ENCODE results near the gene ROR2.
A peak's percentile ranks its signal among the peaks of the same experiment; 100 is the strongest.

The ROR2 gene

GRCh38 chr9:91868732-91869391, 81.2 kb downstream of the ROR2 start:
- DNase-seq, result no peak

- DNase-seq, result no peak
These were observed 82.3 kb downstream of the ROR2 start for GRCh38 chr9:91867740-91868139.

GRCh38 chr9:91865041-91865440, 85.0 kb downstream of the ROR2 start:
- DNase-seq, result no peak

- DNase-seq, result no peak
These were observed 85.6 kb downstream of the ROR2 start for GRCh38 chr9:91864380-91864779.

GRCh38 chr9:91863469-91863868, 86.6 kb downstream of the ROR2 start:
- no peak for DNase-seq

GRCh38 chr9:91858213-91859030, 91.6 kb downstream of the ROR2 start:
- peak; percentile 14 for DNase-seq

- no peak for DNase-seq
These were observed 92.5 kb downstream of the ROR2 start for GRCh38 chr9:91857291-91858212.

- no peak for DNase-seq
These were observed 93.6 kb downstream of the ROR2 start for GRCh38 chr9:91856419-91856818.

- DNase-seq, result no peak
These were observed 94.8 kb downstream of the ROR2 start for GRCh38 chr9:91855196-91855595.

GRCh38 chr9:91852801-91853347, 97.2 kb downstream of the ROR2 start:
- no peak for DNase-seq

GRCh38 chr9:91849694-91850093, 100.3 kb downstream of the ROR2 start:
- no peak for DNase-seq

GRCh38 chr9:91848146-91848545, 101.9 kb downstream of the ROR2 start:
- no peak for DNase-seq

GRCh38 chr9:91847581-91848091, 102.4 kb downstream of the ROR2 start:
- no peak for DNase-seq

GRCh38 chr9:91845879-91846278, 104.1 kb downstream of the ROR2 start:
- DNase-seq, result no peak

GRCh38 chr9:91844701-91845291, 105.2 kb downstream of the ROR2 start:
- DNase-seq, result no peak

GRCh38 chr9:91844190-91844589, 105.8 kb downstream of the ROR2 start:
- DNase-seq, result no peak

GRCh38 chr9:91843623-91844148, 106.3 kb downstream of the ROR2 start:
- peak; percentile 24 for DNase-seq

- DNase-seq, result no peak
These were observed 106.9 kb downstream of the ROR2 start for GRCh38 chr9:91843093-91843492.

- peak; percentile 20 for DNase-seq
These were observed 107.5 kb downstream of the ROR2 start for GRCh38 chr9:91842358-91843049.

GRCh38 chr9:91841591-91841990, 108.4 kb downstream of the ROR2 start:
- no peak for DNase-seq

GRCh38 chr9:91840882-91841281, 109.1 kb downstream of the ROR2 start:
- no peak for DNase-seq

- no peak for DNase-seq
These were observed 109.6 kb downstream of the ROR2 start for GRCh38 chr9:91840469-91840868.
